ENCODE results near the gene AFG3L2. TPM values are rescaled to one million over a fixed set of nuclear protein-coding genes. Genes with fewer than 3 reads are reported as not detected.

Gene AFG3L2
- total RNA-seq, 2 donors from 2014 or later: 47.1 to 49.5 TPM

GRCh38 chr18:12324991-12325725 lies 51.9 kb downstream of the AFG3L2 start:
- no peak overlapping the region for H3K4me3 ChIP-seq (ENCODE audit: low read length)
- H3K36me3 Mint-ChIP-seq (ENCODE audit: low read depth): peaks cover 77% of the 10 kb centered on the region
- no peaks in the 10 kb centered on the region for H3K27me3 ChIP-seq (ENCODE audit: control insufficient read depth, insufficient read depth, low read length, poor library complexity, severe bottlenecking)
- no peaks in the 10 kb centered on the region for H3K9me3 Mint-ChIP-seq
- H3K4me1 Mint-ChIP-seq: no peaks in the 10 kb centered on the region
- H3K27me3 Mint-ChIP-seq (ENCODE audit: insufficient read depth): no peaks in the 10 kb centered on the region
- no peak overlapping the region for H3K9ac ChIP-seq (ENCODE audit: extremely low read depth, low read length, poor library complexity, severe bottlenecking)
- WGBS, 2 experiments (ENCODE audit: insufficient coverage in 1 of 2, insufficient read length in 1 of 2): 97% methylated on average over 54 to 58 of the region's 58 CpGs
- TF ChIP-seq CTCF (conservative IDR thresholded peaks at IDR 0.05): no peak
- DNase-seq: no peak
- H3K27ac Mint-ChIP-seq: no peak overlapping the region
- H3K36me3 ChIP-seq (ENCODE audit: control insufficient read depth, insufficient read depth, low read length): peaks cover 94% of the 10 kb centered on the region
- H3K4me1 ChIP-seq (ENCODE audit: control insufficient read depth, insufficient read depth, low read length): no peaks in the 10 kb centered on the region
- H3K4me3 Mint-ChIP-seq: no peak overlapping the region
- no peak overlapping the region for H3K27ac ChIP-seq (ENCODE audit: low read depth, low read length)
- H3K9me3 ChIP-seq (ENCODE audit: control insufficient read depth, low read length): no peaks in the 10 kb centered on the region

- Mint-ChIP-seq H3K9me3 (no peaks in the 10 kb centered on the region), H3K36me3 (ENCODE audit: low read depth) (peaks cover 52% of the 10 kb centered on the region), H3K4me1 (peaks cover 8% of the 10 kb centered on the region), H3K4me3 (no peak overlapping the region), H3K27ac (no peak overlapping the region), H3K27me3 (ENCODE audit: insufficient read depth) (no peaks in the 10 kb centered on the region)
- no peak for DNase-seq
- 89 to 94% methylated on average over 3 to 4 of the region's 4 CpGs for WGBS, 2 experiments (ENCODE audit: insufficient coverage in 1 of 2, insufficient read length in 1 of 2)
- Histone ChIP-seq H3K27ac (ENCODE audit: low read depth, low read length) (no peak overlapping the region), H3K9ac (ENCODE audit: extremely low read depth, low read length, poor library complexity, severe bottlenecking) (no peak overlapping the region), H3K4me3 (ENCODE audit: low read length) (no peak overlapping the region), H3K9me3 (ENCODE audit: control insufficient read depth, low read length) (no peaks in the 10 kb centered on the region), H3K36me3 (ENCODE audit: control insufficient read depth, insufficient read depth, low read length) (peaks cover 81% of the 10 kb centered on the region), H3K4me1 (ENCODE audit: control insufficient read depth, insufficient read depth, low read length) (no peaks in the 10 kb centered on the region), H3K27me3 (ENCODE audit: control insufficient read depth, insufficient read depth, low read length, poor library complexity, severe bottlenecking) (no peaks in the 10 kb centered on the region)
- TF ChIP-seq CTCF (conservative IDR thresholded peaks at IDR 0.05): no peak
Observed at GRCh38 chr18:12321333-12321732, 55.7 kb downstream of the AFG3L2 start.

GRCh38 chr18:12318857-12319256 lies 58.2 kb downstream of the AFG3L2 start:
- H3K9ac ChIP-seq (ENCODE audit: extremely low read depth, low read length, poor library complexity, severe bottlenecking): no peak overlapping the region
- no peak for TF ChIP-seq CTCF (conservative IDR thresholded peaks at IDR 0.05)
- no peak overlapping the region for H3K27ac ChIP-seq (ENCODE audit: low read depth, low read length)
- H3K9me3 Mint-ChIP-seq: no peaks in the 10 kb centered on the region
- DNase-seq: no peak
- no peaks in the 10 kb centered on the region for H3K27me3 ChIP-seq (ENCODE audit: control insufficient read depth, insufficient read depth, low read length, poor library complexity, severe bottlenecking)
- no peaks in the 10 kb centered on the region for H3K4me1 ChIP-seq (ENCODE audit: control insufficient read depth, insufficient read depth, low read length)
- no peak overlapping the region for H3K4me3 ChIP-seq (ENCODE audit: low read length)
- peaks cover 40% of the 10 kb centered on the region for H3K36me3 Mint-ChIP-seq (ENCODE audit: low read depth)
- no peak overlapping the region for H3K27ac Mint-ChIP-seq
- H3K27me3 Mint-ChIP-seq (ENCODE audit: insufficient read depth): no peaks in the 10 kb centered on the region
- no peaks in the 10 kb centered on the region for H3K9me3 ChIP-seq (ENCODE audit: control insufficient read depth, low read length)
- H3K4me1 Mint-ChIP-seq: peaks cover 13% of the 10 kb centered on the region
- H3K36me3 ChIP-seq (ENCODE audit: control insufficient read depth, insufficient read depth, low read length): peaks cover 81% of the 10 kb centered on the region
- 86% methylated on average over 1 of the region's 5 CpGs; no CpG with 5 or more reads in 1 of the 2 experiments for WGBS, 2 experiments (ENCODE audit: insufficient coverage in 1 of 2, insufficient read length in 1 of 2)
- H3K4me3 Mint-ChIP-seq: no peak overlapping the region
